Measurements from ENCODE around the gene CMBL.
A peak's percentile ranks its signal among the peaks of the same experiment; 100 is the strongest.
"Not testable (repeated sequence)": the region's sequence is repeated elsewhere in the genome, so short reads cannot be mapped to it uniquely, and the experiment has no call there.

CMBL gene

DNA sequence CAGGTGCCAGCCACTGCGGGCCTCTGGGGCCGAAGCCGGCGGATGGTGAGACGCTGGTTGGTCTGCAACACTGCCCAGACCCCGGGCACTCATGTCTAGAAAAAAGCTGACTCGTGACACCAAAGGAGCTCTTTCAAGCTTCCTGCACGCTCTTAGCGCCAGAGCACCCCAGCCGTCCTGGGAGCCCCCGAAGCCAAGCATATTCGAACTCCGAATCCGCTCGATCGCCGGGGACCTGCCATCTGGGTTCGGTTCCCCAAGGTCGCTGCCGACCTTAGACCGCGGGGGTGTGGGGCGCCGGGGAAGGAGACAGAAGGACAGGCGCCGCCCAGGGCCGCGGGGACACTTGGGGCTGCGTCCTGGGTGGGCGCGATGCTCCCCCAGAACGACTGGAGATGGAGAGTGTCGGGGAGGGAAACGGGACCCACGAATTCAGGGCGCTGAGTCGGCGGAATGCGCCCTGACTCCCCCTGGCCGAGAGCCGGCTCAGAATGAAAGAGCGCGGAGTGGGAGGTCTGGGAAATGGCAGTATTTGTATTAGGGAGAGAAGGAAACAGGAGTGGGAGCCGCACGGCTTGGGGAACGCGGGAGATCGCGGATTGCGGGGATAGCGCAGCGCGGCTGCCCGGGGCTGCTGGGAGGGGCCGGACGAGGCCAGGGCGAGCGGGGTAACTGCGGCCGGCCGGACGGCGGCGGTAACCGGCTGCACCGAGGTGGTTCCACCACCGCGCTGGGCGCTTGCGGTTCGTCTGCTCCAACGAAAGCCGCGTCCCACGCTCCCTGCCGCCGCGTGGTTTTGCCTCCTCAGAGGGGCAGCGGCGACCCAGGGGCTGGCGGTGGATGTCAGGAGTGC lies 25.7 kb upstream of the CMBL start:
- DNase-seq: peak; percentile 15

DNA sequence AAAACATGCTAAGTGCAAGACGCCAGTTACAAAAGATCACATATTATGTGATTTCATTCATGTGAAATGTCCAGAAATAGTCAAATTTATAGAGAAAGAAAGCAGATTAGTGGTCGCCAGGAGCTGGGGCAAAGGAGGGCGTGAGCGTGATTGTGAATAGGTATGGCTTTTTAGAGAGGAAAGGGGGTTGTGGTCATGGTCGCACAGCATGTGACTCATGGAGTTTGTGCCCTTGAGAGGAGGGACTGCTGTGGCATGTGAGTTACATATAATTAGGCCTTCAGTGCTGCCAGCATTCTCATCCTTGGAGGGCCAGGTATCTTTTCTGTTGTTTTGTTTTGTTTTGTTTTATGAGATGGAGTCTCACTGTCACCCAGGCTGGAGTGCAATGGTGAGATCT lies 24.6 kb upstream of the CMBL start:
- no peak for DNase-seq

DNA sequence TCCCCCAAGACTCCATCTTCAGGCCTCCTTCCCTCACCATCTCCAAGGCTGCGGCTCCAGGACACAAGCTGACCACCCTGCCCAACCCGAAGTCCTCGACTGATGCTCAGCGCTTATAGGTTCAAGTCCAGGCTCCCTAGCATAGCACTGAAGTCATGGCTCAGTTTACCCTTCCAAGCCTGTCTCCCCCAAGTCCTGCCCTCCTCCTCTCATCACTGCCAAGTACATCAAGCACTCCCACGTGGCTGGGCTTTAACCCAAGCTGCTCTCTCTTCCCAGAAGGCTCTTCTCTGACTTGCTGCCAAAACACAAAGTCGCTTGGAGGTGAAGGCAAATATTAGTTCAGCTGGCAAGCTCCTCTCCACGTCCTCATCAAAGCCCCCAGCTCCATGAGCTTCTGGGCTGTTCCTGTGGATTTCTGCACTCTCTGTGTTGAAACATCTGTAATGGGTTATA lies 23.7 kb upstream of the CMBL start:
- peak; percentile 88 for DNase-seq

DNA sequence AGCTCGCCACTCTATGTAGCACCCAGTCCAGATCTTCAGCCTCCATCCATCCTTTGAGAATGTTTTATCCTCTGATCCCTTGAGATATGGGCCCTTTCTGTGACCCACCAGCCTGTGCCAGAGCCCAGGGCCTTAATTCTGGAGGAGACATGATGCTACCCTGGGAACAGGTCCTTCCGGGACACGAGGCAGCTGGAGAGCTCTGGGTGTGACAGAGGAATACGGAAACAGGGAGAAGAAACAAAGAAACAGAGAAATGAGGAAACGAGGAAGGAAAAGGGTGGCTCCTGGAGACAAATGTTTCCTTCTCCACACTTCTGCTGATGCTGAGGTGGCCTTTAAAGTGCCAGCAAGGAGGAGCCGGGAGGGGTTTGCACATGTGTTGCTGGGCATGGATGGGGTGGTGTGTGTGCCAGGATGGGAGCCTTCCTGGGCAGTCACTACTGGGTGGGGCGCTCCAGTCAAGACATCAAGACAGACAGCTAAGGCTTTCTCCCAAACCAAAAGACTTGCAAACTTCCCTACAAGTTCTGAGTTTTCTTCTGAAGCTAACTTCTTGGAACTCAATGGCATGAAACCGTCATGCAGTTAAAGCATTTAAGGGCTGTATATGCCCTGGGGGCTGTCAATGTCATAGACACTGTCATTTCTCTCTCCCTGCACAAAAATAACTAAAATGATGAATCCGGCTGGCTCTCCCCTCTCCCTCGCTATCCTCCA lies 23.0 kb upstream of the CMBL start:
- DNase-seq: no peak

DNA sequence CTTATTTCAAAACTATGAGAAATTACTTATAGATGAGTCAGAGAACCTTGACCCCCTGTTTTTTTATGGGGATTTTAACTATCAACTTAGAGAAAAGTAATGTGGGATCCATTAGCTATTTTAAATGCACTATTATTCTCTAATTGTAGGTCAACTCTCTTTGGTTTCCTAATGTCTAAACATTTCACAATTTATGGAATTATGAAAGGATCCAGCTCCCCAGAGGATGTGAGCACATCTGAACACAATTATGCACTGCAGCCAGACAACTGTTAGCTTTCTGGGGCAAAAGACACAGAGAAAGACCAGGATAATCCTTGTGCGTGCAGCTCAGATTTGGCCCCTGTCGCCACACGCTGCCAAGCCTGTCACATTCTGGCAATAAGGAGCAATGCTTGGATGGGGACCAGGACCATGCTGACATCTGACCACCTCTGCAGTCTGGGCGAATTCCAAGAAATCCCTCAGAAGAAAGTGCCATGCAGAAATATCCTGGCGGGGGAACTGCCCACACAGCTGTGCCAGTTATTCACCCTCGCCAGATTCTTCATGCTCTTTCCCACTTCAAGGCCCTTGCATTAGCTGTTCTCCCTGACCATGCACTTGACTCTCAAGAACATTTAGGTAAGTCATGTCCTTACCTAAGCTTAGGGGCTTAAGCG lies 22.2 kb upstream of the CMBL start:
- no peak for DNase-seq

DNA sequence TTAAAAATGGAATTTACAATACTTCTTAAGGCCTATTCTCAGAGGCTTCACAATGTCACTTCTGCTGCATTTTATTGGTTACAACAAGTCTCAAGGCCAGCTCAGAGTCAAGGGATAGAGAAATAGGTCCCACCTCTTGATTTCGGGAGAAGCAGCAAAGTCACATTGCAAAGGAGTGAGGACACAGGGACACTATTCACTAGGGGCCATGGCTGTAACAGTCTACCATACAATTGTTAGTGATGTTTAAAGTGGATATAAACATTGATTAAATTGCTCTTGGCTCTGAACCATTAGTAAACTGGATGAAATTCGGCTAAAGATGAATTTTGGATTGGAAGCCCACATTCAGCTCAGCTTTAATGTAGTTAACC lies 21.7 kb upstream of the CMBL start:
- DNase-seq: no peak

DNA sequence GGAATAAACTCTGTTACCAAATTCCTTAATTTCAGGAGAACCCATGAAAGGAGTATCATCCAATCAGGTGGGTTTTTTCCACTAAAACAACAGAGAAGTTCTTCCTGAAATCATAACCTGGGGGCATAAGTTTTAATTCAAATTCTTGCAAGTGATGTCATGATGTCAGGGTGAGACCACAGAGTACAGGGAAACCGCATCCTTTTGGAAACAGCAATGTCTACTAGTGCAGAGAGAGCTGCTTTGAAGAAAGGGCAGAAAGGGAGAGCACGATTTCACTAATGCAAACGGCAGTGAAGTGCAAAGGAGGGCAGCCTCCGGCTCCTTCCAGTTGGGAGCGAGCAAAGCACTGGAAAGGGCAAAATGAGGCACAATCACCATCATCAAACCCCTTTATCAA lies 20.6 kb upstream of the CMBL start:
- no peak for DNase-seq

DNA sequence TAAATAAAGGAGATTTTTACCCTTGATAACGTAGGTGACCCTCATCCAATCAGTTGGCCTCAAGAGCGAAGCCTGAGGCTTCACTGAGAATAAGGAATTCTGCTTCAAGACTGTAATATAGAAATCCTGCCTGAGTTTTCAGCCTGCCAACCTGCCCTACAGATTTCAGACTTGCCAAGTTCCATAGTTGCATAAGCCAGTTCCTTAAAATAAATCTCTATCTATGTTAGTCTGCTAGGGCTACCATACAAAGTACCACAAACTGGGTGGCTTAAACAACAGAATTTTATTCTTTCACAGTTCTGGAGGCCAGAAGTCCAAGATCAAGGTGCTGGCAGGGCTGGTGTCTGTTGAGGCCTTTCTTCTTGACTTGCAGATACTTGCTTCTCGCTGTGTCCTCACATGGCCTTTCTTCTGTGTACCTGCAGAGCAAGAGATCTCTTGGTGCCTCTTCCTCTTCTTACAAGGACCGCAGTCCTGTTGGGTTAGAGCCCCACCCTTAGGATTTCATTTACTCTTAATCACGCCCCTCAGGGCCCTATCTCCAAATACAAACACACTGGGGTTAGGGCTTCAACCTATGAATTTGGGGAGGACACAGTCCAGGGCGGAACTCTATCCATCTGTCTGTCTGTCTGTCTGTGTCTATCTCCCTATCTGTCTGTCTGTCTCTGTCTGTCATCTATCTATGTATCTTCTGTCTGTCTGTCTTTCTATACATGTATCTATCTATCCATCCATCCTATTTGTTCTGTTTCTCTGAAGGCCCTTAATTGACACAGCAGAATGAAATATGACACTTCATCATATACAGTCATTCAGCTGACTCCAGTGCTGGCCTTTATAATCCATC lies 17.0 kb upstream of the CMBL start:
- peak; percentile 17 for DNase-seq

DNA sequence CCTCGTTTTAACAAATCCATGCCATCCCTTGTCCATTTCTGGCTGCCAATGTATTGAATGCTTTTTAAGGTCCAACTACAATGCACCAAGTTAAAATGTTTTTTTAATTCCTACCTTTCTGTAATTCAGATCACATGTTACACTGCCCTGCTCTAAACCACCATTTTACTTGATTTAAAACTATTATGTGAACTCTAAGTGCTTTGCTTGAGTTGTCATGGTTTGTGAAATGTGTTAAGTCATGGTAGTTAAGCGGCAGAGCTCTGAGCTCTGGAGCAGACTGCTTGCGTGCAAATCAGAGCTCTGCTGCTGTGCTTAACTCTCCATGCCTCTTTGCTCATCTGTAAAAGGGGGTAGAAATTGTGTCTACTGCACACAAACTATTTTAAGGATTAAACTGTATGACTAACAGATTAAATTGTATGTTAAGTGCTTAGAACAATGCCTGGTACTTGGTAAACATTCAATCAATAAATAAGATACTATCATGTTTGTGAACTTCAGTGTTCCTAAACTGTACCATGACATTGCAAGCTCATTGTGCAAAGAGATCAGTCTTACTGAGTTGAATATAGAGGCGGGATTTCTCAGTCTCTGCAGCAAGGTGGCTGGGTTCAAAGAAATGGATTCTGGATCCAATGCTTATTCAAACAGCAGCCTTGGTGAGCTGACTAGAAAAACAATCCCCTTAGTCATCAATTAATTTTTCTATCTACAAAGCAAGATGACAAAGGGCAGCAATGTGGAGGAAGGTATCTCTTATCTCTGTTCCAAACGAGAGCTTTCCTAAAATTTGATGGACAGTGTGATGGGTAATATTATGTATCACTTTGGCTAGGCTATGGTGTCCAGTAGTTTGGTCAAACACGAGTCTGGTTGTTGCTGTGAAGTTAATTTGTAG lies 16.1 kb upstream of the CMBL start:
- no peak for DNase-seq

DNA sequence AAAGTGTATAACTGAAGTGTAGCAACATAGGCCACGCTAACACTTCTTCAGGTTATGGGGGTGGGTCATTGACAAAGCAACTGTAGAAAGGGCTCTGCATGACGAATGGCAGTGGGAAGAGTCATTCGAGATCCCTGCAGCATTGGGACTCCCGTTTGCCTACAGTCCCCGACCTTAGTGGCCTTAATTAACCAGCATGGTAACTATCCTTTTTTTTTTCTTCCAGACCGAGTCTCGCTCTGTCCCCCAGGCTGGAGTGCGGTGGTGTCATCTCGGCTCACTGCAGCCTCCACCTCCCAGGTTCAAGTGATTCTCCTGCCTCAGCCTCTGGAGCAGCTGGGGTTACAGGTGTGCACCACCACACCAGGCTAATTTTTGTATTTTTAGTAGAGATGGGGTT lies 14.2 kb upstream of the CMBL start:
- no peak for DNase-seq

DNA sequence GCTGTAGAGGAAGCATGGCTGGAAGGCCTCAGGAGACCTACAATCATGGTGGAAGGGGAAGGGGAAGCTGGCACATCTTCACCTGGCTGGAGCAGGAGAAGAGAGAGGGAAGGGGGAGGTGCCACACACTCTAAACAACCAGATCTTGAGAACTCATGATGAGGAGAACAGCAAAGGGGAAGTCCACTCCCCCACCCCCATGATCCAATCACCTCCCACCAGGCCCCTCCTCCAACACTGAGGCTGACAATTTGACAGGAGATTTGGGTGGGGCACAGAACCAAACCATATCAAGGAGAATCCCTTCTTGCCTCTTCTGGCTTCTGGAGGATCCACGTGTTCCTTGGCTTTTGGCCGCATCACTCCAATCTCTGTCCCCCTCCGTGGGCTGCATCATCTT lies 13.1 kb upstream of the CMBL start:
- DNase-seq: no peak

DNA sequence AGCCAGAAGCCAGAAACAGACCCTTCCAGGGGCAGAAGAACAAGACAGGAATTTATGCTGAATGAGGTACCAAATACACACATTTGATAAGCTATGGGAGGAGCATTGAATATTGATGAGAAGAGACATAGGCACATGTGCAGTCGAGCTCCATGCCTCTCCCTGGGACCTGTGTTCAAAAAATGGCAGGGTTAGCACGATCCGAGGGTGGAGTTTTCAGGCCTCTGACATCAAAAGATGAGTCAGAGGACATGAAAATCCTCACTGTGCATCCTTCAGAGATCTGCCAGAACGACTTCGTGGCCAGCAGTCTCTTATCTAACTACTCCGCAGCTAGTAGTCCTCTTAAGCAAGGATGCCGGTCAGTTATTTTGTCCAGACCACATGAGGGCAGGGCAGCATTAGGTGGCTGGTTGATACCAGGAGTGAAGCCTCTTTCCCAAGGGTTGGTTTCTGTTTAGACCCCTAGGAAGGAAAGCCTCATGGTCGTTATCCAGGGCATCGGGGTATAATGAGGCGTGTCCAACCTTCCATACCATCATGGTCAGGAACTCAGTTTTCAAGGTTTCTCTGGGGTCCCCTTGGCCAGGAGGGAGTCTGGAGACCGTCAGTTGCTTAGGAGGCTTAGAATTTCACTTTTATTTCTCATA lies 11.6 kb upstream of the CMBL start:
- DNase-seq: no peak

DNA sequence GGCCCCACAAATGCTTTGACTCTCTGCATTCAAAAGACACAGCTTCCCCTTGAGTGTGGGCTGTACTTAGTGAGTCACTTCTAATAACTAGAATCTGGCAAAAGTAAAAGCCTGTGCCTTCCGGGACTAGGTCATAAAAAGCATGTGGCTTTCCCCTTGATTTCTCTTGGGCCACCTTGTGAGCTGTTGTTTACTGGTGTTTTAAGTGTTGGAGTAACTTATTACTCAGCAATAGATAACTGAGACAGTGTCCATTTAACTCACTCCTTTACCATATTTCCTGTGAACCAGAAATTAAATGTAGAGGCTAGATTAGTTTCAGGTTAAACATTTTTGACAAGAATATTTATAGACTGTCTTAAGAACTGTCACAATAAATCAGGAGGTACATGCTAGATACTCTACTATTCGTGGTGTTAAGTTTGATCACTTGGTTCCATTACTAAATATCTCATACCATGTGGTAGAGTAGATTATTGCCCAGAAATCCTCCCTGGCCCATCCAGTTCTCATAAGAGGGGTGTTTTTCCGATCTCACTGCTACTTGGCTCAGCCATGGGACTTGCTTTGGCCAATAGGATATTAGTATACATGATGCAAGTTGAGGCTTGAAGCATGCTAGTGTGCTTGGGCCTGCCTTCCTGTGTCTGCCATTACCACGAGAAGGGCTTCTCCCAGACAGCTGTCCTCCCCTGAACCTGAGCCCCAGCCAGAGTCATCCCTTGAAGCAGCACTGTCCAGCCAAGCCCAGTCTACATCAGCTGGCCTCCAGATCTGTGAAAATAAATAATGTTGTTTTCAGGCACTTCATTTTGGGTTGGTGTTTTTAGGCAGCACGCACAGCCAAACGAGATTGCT lies 10.4 kb upstream of the CMBL start:
- no peak for DNase-seq

DNA sequence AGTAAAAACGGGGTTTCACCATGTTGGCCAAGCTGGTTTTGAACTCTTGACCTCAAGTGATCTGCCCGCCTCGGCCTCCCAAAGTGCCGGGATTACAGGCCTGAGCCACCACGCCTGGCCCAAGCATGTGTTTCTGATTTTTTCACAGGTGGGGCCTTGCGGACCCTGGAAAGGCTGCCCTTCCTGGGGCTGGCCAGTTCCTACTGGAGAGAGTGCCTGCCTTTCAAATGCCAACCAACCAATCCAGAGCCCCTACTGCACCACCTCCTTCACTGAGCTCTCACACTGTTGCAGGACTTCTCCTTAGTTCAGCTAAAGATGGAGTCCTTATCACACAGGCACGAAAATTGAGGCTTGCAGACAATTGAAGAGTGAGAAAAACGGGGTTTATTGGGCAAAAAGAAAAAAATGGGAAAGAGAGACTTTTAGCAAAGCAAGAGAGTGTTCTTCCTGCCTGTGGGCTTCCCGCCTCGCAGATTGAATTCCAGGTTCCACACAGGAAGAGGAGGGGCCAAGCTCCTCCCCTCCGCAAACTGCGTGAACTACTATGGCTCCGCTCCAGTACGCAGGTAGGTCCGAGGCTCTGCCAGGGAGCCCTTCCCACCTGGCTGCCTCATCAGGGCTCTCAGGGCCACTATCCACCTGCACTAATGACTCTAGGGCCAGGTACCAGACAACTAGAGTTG lies 8.3 kb upstream of the CMBL start:
- no peak for DNase-seq

DNA sequence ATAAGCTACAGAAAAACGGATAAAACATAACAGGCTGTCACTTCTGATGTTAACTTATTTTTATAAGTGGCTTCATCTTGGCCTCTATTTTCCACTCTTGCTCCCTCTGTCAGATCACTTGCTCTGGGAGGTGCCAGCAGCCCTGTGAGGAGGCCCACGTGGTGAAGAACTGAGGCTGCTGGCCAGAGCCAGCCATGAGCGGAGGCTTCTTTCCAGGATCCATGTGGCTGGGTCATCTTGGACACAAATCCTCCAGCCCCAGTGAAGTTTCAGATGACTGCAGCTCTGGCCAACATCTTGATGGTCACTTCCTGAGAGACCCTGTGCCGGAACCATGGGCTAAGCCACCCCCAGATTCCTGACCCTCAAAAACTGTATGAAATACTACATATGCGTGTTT lies 7.5 kb upstream of the CMBL start:
- DNase-seq: no peak

DNA sequence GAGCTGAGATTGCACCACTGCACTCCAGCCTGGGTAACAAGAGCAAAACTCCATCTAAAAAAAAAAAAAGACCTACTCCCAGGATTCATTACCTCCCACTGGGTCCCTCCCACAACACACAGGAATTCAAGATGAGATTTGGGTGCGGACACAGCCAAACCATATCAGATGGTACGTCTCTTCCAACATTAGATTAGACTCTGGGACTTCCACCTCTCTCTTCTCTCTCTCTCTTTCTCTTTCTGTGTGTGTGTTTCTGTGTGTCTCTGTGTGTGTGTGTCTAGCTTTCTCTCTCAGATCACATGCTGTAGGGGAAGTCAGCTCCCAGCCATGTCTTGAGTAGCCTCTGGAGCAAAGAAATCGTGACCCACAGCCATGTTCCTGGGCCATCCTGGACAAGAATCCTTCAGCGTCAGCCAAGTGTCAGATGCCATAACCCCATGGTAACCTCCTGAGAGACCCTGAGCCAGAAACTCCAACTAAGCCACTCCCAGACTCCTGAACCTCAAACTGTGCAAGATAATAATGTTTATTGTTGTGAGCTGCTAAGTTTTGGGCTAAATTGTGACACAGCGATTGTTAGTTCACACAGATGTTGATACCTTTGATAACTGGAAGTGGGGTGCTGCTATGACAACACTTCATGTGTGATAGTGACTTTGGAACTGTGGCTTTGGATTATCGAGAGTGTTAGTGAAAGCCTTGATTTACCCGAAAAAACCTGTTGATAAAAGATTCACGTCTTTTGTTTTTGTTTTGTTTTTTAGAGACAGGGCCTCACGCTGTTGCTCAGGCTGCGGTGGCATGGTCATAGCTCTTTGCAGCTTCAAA lies 4.1 kb upstream of the CMBL start:
- DNase-seq: no peak

DNA sequence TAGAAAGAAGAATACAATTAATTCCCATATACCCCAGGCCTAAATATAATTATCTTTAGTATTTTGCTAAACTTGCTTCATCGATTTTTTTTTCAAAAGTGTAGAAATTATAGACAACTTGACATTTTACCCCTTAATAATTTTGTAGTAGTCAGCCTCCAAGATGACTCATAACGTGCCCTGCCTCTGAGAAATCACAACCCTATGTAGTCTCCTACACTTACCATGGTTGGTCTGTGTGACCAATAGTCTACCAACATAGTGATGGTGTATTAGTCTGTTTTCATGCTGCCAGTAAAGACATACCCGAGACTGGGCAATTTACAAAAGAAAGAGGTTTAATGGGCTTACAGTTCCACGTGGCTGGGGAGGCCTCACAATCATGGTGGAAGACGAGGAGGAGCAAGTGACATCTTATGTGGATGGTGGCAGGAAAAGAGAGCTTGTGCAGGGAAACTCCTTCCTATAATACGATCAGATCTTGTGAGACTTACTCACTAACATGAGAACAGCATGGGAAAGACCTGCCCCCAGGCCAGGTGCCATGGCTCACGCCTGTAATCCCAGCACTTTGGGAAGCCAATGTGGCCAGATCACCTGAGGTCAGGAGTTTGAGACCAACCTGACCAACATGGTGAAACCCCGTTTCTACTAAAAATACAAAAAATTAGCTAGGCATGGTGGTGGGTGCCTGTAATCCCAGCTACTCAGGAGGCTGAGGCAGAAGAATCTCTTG lies 3.3 kb upstream of the CMBL start:
- DNase-seq: not testable (repeated sequence)

All from NCI-H146 (cell line).